WTC11 (cell line): ENCODE measurements around the gene LGMN.

Experiments
- CREB1 ChIP-seq: sonication (generic); formaldehyde crosslinking; IDR thresholded peaks from 2 replicates; pipeline ENCODE4 v1.8.0; 2023; ENCODE audit warnings: mild to moderate bottlenecking, missing genetic modification reagents
- CREM ChIP-seq: sonication (generic); formaldehyde crosslinking; IDR thresholded peaks from 2 replicates; pipeline ENCODE4 v1.8.1; 2022; ENCODE audit warnings: mild to moderate bottlenecking, missing genetic modification reagents, moderate library complexity
- TF ChIP-seq, protein P1 (sequence below): fragments of 200-600 bp; IDR thresholded peaks from 2 replicates; pipeline ENCODE4 v1.8.0; 2022; ENCODE audit warnings: antibody characterized with exemption
- TF ChIP-seq, protein P2 (sequence below): sonication (generic); formaldehyde crosslinking; IDR thresholded peaks from 2 replicates; pipeline ENCODE4 v1.8.0; 2023; ENCODE audit warnings: missing genetic modification reagents

GRCh38 chr14:92759300-92759678 is 10.9 kb upstream of the LGMN start:
- TF ChIP-seq, protein P1, sequence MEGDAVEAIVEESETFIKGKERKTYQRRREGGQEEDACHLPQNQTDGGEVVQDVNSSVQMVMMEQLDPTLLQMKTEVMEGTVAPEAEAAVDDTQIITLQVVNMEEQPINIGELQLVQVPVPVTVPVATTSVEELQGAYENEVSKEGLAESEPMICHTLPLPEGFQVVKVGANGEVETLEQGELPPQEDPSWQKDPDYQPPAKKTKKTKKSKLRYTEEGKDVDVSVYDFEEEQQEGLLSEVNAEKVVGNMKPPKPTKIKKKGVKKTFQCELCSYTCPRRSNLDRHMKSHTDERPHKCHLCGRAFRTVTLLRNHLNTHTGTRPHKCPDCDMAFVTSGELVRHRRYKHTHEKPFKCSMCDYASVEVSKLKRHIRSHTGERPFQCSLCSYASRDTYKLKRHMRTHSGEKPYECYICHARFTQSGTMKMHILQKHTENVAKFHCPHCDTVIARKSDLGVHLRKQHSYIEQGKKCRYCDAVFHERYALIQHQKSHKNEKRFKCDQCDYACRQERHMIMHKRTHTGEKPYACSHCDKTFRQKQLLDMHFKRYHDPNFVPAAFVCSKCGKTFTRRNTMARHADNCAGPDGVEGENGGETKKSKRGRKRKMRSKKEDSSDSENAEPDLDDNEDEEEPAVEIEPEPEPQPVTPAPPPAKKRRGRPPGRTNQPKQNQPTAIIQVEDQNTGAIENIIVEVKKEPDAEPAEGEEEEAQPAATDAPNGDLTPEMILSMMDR: no peak
- TF ChIP-seq CREB1 (CRISPR knock-in tag): no peak
- TF ChIP-seq, protein P2, sequence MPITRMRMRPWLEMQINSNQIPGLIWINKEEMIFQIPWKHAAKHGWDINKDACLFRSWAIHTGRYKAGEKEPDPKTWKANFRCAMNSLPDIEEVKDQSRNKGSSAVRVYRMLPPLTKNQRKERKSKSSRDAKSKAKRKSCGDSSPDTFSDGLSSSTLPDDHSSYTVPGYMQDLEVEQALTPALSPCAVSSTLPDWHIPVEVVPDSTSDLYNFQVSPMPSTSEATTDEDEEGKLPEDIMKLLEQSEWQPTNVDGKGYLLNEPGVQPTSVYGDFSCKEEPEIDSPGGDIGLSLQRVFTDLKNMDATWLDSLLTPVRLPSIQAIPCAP (CRISPR knock-in tag): no peak
- TF ChIP-seq CREM: no peak
